Esophagus squamous epithelium (tissue), 5 donors: ENCODE results near the gene ABCD2. TPM values are rescaled to one million over a fixed set of nuclear protein-coding genes. Genes with fewer than 3 reads are reported as not detected.

Experiments
- DNase-seq: peaks from one replicate; lab custom pipeline; 2025; lab: John Stamatoyannopoulos, UW
- H3K27ac ChIP-seq, 4 donors: fragments of 200-600 bp; sonication (generic); one replicate each; pipeline ENCODE4 v1.5.1; 2016 to 2019; ENCODE audit warnings: mild to moderate bottlenecking in 1 of 4
- H3K27me3 ChIP-seq, 4 donors: fragments of 200-600 bp; sonication (generic); 1 replicate in 3 of 4; 2 replicates in 1 of 4; pipeline versions ENCODE4 v1.5.1 to v1.6.0; 2017 to 2021; ENCODE audit warnings: antibody characterized with exemption in 1 of 4
- H3K36me3 ChIP-seq, 3 donors: fragments of 200-600 bp; sonication (generic); one replicate each; pipeline ENCODE4 v1.5.1; 2016 to 2019
- H3K4me1 ChIP-seq, 3 donors: fragments of 200-600 bp; sonication (generic); one replicate each; pipeline ENCODE4 v1.5.1; 2017 to 2019
- H3K4me3 ChIP-seq, 4 donors: fragments of 200-600 bp; sonication (generic); 1 replicate in 3 of 4; 2 replicates in 1 of 4; pipeline ENCODE4 v1.5.1; 2016 to 2019; ENCODE audit warnings: mild to moderate bottlenecking in 2 of 4, moderate library complexity in 1 of 4
- H3K9me3 ChIP-seq, 3 donors: fragments of 200-600 bp; sonication (generic); one replicate each; pipeline ENCODE4 v1.5.1; 2016 to 2019
- POLR2A ChIP-seq, 4 donors: fragments of 450-650 bp; IDR thresholded peaks; one replicate each; pipeline ENCODE4 v1.6.1; 2017; ENCODE audit warnings: antibody characterized with exemption in 4 of 4, mild to moderate bottlenecking in 4 of 4, moderate library complexity in 3 of 4
- WGBS, 2 donors: methylation state at CpG; one replicate each; pipeline ENCODE4 v1.1.5; 2018; 5-methylcytosine and 5-hydroxymethylcytosine counted together
- intact Hi-C: fragments of 100-400 bp; cut with DNase I; formaldehyde crosslinking; loops from one replicate; pipeline ENCODE4 v1.15.0; 2022
- total RNA-seq, 4 donors: library from RNA; depleted of rRNA; stranded (reverse); fragments of >200 nt; gene quantifications; one replicate each; pipeline ENCODE4 v1.1.0, GENCODE V29; 2016
- TF ChIP-seq, protein P1 (sequence below), 6 experiments: fragments of 450-650 bp in 4 of 6; fragments of 200-600 bp in 2 of 6; sonication (generic) in 2 of 6; IDR thresholded peaks; one replicate each; pipeline ENCODE4 v1.5.1; 2016 to 2019; ENCODE audit warnings: antibody characterized with exemption in 6 of 6, mild to moderate bottlenecking in 4 of 6, moderate library complexity in 4 of 6
- donor health status: DM: yes; HTN: yes; CAD: no.

ABCD2 gene
- total RNA-seq, result under 1 TPM; 0.09 to 0.38 (median 0.12) TPM

DNA sequence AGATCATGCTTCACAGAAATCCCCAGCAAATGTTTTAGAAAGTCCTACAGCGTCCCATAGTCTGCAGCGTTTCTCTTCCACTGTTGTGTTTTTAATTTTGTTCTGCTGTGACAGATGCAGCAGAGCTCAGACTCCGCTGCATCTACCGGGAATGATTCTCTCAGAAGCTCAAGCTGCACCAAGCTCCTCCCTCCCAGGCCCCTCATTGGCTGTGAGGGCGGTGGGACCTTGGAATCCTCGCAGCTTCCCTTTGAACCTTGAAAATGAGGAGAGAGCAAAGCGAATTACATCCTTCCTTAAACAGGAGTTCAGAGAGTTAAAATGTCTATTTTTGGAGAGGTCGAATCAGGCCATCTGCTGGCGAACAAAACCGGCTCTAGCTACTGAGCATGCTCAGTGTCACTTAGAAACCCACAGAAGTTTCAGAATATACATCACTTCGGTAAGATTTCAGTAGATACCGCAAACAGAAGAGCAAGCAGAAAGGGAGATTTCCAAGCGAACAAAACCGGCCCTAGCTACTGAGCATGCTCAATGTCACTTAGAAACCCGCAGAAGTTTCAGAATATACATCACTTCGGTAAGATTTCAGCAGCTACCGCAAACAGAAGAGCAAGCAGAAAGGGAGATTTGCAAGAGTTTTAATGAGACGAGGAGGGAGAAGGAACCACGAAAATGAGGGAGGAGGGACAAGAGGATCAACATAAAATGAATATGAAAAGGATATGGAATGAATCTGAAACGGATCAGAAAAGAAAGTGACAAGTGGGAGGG lies at the start of gene ABCD2:
Gene ABCD2 (minus strand): TSS at position 144 of the 774 bp plus-strand sequence. CDS start 188 bp downstream, outside the sequence.
- 0 to 1% methylated on average over 17 to 20 of the region's 20 CpGs for WGBS, 2 donors
- DNase-seq, result no peak
- H3K36me3 ChIP-seq, result no peaks in the 10 kb centered on the region
- H3K4me1 ChIP-seq, result peaks cover 0 to 19% (median 4%) of the 10 kb centered on the region in 3 donors
- intact Hi-C loops, result no loop called here
- no peaks in the 10 kb centered on the region for H3K9me3 ChIP-seq
- H3K27ac ChIP-seq, result peak within 1 kb of the TSS; percentile 57 to 80 (median 69)
- H3K27me3 ChIP-seq, result no peaks in the 10 kb centered on the region
- H3K4me3 ChIP-seq, result peak within 1 kb of the TSS; percentile 28 to 71 (median 46)
- TF ChIP-seq, protein P1, sequence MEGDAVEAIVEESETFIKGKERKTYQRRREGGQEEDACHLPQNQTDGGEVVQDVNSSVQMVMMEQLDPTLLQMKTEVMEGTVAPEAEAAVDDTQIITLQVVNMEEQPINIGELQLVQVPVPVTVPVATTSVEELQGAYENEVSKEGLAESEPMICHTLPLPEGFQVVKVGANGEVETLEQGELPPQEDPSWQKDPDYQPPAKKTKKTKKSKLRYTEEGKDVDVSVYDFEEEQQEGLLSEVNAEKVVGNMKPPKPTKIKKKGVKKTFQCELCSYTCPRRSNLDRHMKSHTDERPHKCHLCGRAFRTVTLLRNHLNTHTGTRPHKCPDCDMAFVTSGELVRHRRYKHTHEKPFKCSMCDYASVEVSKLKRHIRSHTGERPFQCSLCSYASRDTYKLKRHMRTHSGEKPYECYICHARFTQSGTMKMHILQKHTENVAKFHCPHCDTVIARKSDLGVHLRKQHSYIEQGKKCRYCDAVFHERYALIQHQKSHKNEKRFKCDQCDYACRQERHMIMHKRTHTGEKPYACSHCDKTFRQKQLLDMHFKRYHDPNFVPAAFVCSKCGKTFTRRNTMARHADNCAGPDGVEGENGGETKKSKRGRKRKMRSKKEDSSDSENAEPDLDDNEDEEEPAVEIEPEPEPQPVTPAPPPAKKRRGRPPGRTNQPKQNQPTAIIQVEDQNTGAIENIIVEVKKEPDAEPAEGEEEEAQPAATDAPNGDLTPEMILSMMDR (IDR thresholded peaks at IDR 0.05), result peak in 3 of 6 experiments; percentile 7 to 29 (median 7)
- peak in 2 of 4 donors; percentile 2 to 42 for TF ChIP-seq POLR2A (IDR thresholded peaks at IDR 0.05)

DNA sequence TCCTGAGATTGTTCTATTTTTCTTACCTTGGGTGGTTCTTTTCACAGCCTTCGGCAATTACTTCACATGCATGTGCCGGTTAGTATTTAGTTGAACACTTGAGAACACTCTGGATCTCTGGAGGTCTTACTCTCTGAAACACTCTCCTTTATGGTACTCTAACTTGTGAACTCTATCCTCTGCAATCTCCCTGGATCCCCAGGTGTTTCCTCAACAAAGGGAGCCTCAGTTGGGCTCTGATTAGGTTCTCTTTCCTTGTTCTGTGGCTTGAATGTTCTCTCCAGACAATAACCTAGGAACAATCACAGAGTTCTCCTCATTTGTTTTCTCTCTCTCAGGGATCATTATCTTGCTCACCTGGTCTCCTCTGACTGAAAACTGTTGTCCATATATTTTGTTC lies 40.5 kb upstream of the ABCD2 start:
- H3K4me3 ChIP-seq, result no peak overlapping the region
- DNase-seq, result no peak
- WGBS, 2 donors, result 91 to 96% methylated on average over 2 of the region's 2 CpGs
- H3K27me3 ChIP-seq, result no peaks in the 10 kb centered on the region
- no peaks in the 10 kb centered on the region for H3K36me3 ChIP-seq
- H3K27ac ChIP-seq, result no peak overlapping the region
- H3K4me1 ChIP-seq, result no peaks in the 10 kb centered on the region
- no peak for TF ChIP-seq POLR2A (IDR thresholded peaks at IDR 0.05)
- TF ChIP-seq, protein P1 (IDR thresholded peaks at IDR 0.05), result no peak
- no peaks in the 10 kb centered on the region for H3K9me3 ChIP-seq
- intact Hi-C loops, result no loop called here

DNA sequence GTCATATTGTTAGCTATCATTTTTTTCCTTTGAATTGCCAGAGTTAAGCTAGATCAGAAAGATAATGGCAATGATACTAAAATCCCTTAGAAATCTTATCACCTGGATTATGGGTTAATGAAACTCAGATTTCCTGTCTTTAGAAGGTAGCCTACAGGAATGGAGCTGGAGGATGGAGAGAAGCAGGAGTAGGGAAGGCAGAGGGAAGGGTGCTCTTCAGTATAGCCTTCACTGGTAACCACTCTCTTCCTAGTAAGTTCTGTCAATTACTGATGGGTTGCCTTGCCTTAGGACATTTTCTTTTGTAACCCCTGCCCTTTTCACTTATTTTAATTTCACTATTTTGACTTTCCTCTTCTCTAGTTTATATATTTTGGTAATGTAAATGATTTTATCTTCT lies 27.8 kb upstream of the ABCD2 start:
- H3K4me3 ChIP-seq, result no peak overlapping the region
- no peaks in the 10 kb centered on the region for H3K4me1 ChIP-seq
- H3K36me3 ChIP-seq, result no peaks in the 10 kb centered on the region
- H3K27me3 ChIP-seq, result no peaks in the 10 kb centered on the region
- no peak for DNase-seq
- TF ChIP-seq, protein P1 (IDR thresholded peaks at IDR 0.05), result no peak
- TF ChIP-seq POLR2A (IDR thresholded peaks at IDR 0.05), result no peak
- H3K27ac ChIP-seq, result no peak overlapping the region
- intact Hi-C loops, result no loop called here
- no peaks in the 10 kb centered on the region for H3K9me3 ChIP-seq

DNA sequence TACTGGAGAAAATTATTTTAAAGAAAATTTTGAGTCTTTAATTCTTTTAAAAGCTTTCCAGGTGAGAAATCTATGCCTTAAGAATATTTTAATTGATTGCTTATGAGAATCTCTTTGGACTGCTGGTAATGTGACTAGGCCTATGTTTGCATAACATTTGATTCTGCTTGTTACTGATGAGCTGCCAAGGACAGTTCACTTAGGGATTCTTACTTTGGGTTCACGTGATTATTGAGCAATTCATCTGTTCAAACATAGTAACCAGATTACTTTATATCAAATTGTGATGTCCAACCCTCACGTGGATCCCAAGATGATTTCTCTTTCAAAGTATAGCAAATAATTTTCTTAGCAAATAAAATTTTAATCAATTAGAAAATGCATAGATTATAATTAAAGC lies 27.4 kb upstream of the ABCD2 start:
- H3K36me3 ChIP-seq, result no peaks in the 10 kb centered on the region
- H3K4me1 ChIP-seq, result no peaks in the 10 kb centered on the region
- 31 to 45% methylated on average over 2 of the region's 2 CpGs for WGBS, 2 donors
- TF ChIP-seq POLR2A (IDR thresholded peaks at IDR 0.05), result no peak
- TF ChIP-seq, protein P1 (IDR thresholded peaks at IDR 0.05), result no peak
- intact Hi-C loops, result no loop called here
- no peak overlapping the region for H3K4me3 ChIP-seq
- H3K27me3 ChIP-seq, result no peaks in the 10 kb centered on the region
- H3K27ac ChIP-seq, result no peak overlapping the region
- no peaks in the 10 kb centered on the region for H3K9me3 ChIP-seq
- no peak for DNase-seq

DNA sequence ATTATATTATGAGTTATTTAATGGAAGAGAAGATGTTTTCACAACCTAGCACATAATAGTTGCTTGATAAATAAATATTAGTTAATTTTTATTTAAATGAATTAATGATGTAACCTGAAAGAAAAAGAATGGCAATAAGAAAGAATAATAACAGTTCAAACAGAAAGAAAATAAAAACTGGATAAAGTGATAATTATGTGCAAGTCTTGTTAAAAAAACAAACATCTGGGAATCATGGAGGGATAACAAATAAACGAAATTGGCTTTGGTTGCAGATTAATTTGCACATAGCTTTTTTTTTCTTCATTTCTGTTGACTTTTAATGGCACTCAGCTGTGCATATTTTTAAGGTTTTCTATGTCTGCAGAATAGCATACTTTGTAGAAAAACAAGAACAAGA lies 23.4 kb upstream of the ABCD2 start:
- WGBS, 2 donors, result 31 to 54% methylated on average over 1 of the region's 1 CpG

More for the DNA sequence above, 23.4 kb upstream of the ABCD2 start:
- DNase-seq, result no peak
- H3K27me3 ChIP-seq, result no peaks in the 10 kb centered on the region
- no peak overlapping the region for H3K27ac ChIP-seq
- H3K4me1 ChIP-seq, result no peaks in the 10 kb centered on the region
- no peaks in the 10 kb centered on the region for H3K36me3 ChIP-seq
- H3K9me3 ChIP-seq, result no peaks in the 10 kb centered on the region
- no peak overlapping the region for H3K4me3 ChIP-seq
- TF ChIP-seq POLR2A (IDR thresholded peaks at IDR 0.05), result no peak
- TF ChIP-seq, protein P1 (IDR thresholded peaks at IDR 0.05), result no peak
- intact Hi-C loops, result no loop called here
